H1 (cell line): ENCODE results near the gene MECP2. TPM values are rescaled to one million over a fixed set of nuclear protein-coding genes. Genes with fewer than 3 reads are reported as not detected.
A peak's percentile ranks its signal among the peaks of the same experiment; 100 is the strongest.

ENCODE experiments used
- CTCF ChIA-PET: fragments of 300-600 bp; sonication (Branson Sonifier 250); formaldehyde crosslinking; loops from one replicate; lab custom pipeline; 2021; ENCODE audit not compliant: partially characterized antibody; lab: Charles Lee
- POLR2A ChIA-PET: fragments of 300-600 bp; sonication (Branson Sonifier 250); formaldehyde crosslinking; loops from one replicate; lab custom pipeline; 2021; ENCODE audit warnings: inconsistent platforms; ENCODE audit not compliant: partially characterized antibody; lab: Charles Lee
- DNase-seq, 2 experiments: peaks; one replicate each; pipeline versions ENCODE4 v3.0.0 to v3.0.0-alpha.2; 2010 to 2022; ENCODE audit warnings: low spot score in 2 of 2, low read depth in 1 of 2, mixed read lengths in 1 of 2
- FAIRE-seq: peaks from 2 replicates; lab custom pipeline; 2011; peaks lifted over from hg19 to GRCh38; lab: Jason Lieb, UNC
- H2AFZ ChIP-seq: 2 replicates; pipeline ENCODE4 v1.8.1; 2012; ENCODE audit warnings: low read length, inconsistent platforms
- H2AK5ac ChIP-seq: 2 replicates; pipeline ENCODE4 v1.6.1; 2013; ENCODE audit warnings: low read depth, low read length
- H2BK120ac ChIP-seq: replicated peaks from 2 replicates; pipeline ENCODE3; 2013; ENCODE audit warnings: low read depth, low read length, inconsistent platforms
- H2BK12ac ChIP-seq: 2 replicates; pipeline ENCODE4 v1.6.1; 2013; ENCODE audit warnings: low read depth, low read length
- H2BK15ac ChIP-seq: 2 replicates; pipeline ENCODE4 v1.6.1; 2013; ENCODE audit warnings: low read length
- H2BK20ac ChIP-seq: 2 replicates; pipeline ENCODE4 v1.6.1; 2013; ENCODE audit warnings: low read length
- H2BK5ac ChIP-seq: 2 replicates; pipeline ENCODE4 v1.6.1; 2013; ENCODE audit warnings: low read depth, low read length
- H3K14ac ChIP-seq: 2 replicates; pipeline ENCODE4 v1.6.1; 2013; ENCODE audit warnings: inconsistent platforms; ENCODE audit not compliant: insufficient read length
- H3K18ac ChIP-seq: 2 replicates; pipeline ENCODE4 v1.6.1; 2013; ENCODE audit warnings: low read length; ENCODE audit errors: extremely low read depth
- H3K23ac ChIP-seq: 2 replicates; pipeline ENCODE4 v1.6.1; 2013; ENCODE audit warnings: inconsistent platforms; ENCODE audit not compliant: insufficient read length
- H3K23me2 ChIP-seq: 2 replicates; pipeline ENCODE4 v1.6.1; 2013; ENCODE audit warnings: low read depth, low read length
- H3K27ac ChIP-seq: 2 replicates; pipeline ENCODE4 v1.6.1; 2011; ENCODE audit warnings: low read depth, low read length, inconsistent platforms
- H3K27me3 ChIP-seq, 4 experiments: replicated peaks in 1 of 4; 1 replicate in 1 of 4; 2 replicates in 3 of 4; pipeline versions ENCODE4 v1.6.1 to v1.8.1; 2011 to 2013; ENCODE audit warnings: low read length in 3 of 4, mild to moderate bottlenecking in 3 of 4, inconsistent platforms in 2 of 4, mixed read lengths in 2 of 4, moderate library complexity in 1 of 4; ENCODE audit not compliant: control insufficient read depth in 3 of 4, insufficient read depth in 3 of 4; ENCODE audit errors: extremely low read depth in 1 of 4
- H3K36me3 ChIP-seq, 4 experiments: 2 replicates each; pipeline versions ENCODE4 v1.6.1 to v1.8.1; 2011 to 2013; ENCODE audit warnings: mild to moderate bottlenecking in 4 of 4, low read length in 3 of 4, moderate library complexity in 2 of 4, control low read depth in 1 of 4, inconsistent platforms in 1 of 4; ENCODE audit not compliant: insufficient read depth in 4 of 4, control insufficient read depth in 2 of 4
- H3K4ac ChIP-seq: replicated peaks from 2 replicates; pipeline ENCODE3; 2013; ENCODE audit warnings: low read length, low read depth, mixed read lengths, inconsistent platforms; ENCODE audit not compliant: insufficient read length
- H3K4me1 ChIP-seq, 4 experiments: replicated peaks in 1 of 4; 1 replicate in 1 of 4; 2 replicates in 3 of 4; pipeline versions ENCODE4 v1.6.1 to v1.8.1; 2011 to 2013; ENCODE audit warnings: low read length in 3 of 4, inconsistent platforms in 2 of 4, mixed read lengths in 1 of 4; ENCODE audit not compliant: insufficient read depth in 4 of 4, control insufficient read depth in 3 of 4
- H3K4me2 ChIP-seq, 2 experiments: 2 replicates each; pipeline versions ENCODE4 v1.6.1 to v1.8.1; 2011 to 2013; ENCODE audit warnings: low read depth in 2 of 2, low read length in 2 of 2, control low read depth in 1 of 2, inconsistent platforms in 1 of 2, mild to moderate bottlenecking in 1 of 2; ENCODE audit not compliant: insufficient read depth in 1 of 2
- H3K4me3 ChIP-seq, 4 experiments: fragments of 200-600, 300-600 bp in 1 of 4; sonication (generic), shearing (Covaris generic), sonication (Bioruptor Twin) in 1 of 4; 2 replicates each; pipeline versions ENCODE4 v1.5.1 to v1.8.1; 2011 to 2016; ENCODE audit warnings: low read length in 4 of 4, low read depth in 3 of 4, control low read depth in 2 of 4, inconsistent platforms in 2 of 4, mild to moderate bottlenecking in 2 of 4, mixed read lengths in 1 of 4, moderate library complexity in 1 of 4; ENCODE audit not compliant: insufficient read depth in 2 of 4; ENCODE audit errors: extremely low read depth in 1 of 4
- H3K56ac ChIP-seq: replicated peaks from 2 replicates; pipeline ENCODE3; 2013; ENCODE audit warnings: low read depth, mild to moderate bottlenecking, mixed read lengths, low read length, inconsistent platforms; ENCODE audit not compliant: insufficient read length
- H3K79me1 ChIP-seq: 2 replicates; pipeline ENCODE4 v1.6.1; 2013; ENCODE audit warnings: low read depth, low read length, control low read depth
- H3K79me2 ChIP-seq, 2 experiments: 2 replicates each; pipeline versions ENCODE4 v1.6.1 to v1.8.1; 2012 to 2013; ENCODE audit warnings: low read length in 2 of 2, mild to moderate bottlenecking in 2 of 2, inconsistent platforms in 1 of 2; ENCODE audit not compliant: insufficient read depth in 2 of 2, control insufficient read depth in 1 of 2
- H3K9ac ChIP-seq, 4 experiments: replicated peaks in 1 of 4; 1 replicate in 1 of 4; 2 replicates in 3 of 4; pipeline versions ENCODE4 v1.6.1 to v1.8.1; 2011 to 2013; ENCODE audit warnings: low read depth in 3 of 4, low read length in 3 of 4, control low read depth in 2 of 4, mild to moderate bottlenecking in 2 of 4, moderate library complexity in 2 of 4, inconsistent platforms in 1 of 4; ENCODE audit errors: extremely low read depth in 1 of 4
- H3K9me3 ChIP-seq, 2 experiments: 2 replicates each; pipeline versions ENCODE4 v1.6.1 to v1.8.1; 2012 to 2013; ENCODE audit warnings: mild to moderate bottlenecking in 2 of 2, moderate library complexity in 2 of 2, control low read depth in 1 of 2, inconsistent platforms in 1 of 2, low read depth in 1 of 2, low read length in 1 of 2, mixed read lengths in 1 of 2; ENCODE audit not compliant: insufficient read depth in 2 of 2
- H4K20me1 ChIP-seq, 2 experiments: replicated peaks in 1 of 2; 2 replicates each; pipeline versions ENCODE3 to v1.8.1; 2011 to 2013; ENCODE audit warnings: inconsistent platforms in 2 of 2, low read length in 2 of 2, mild to moderate bottlenecking in 1 of 2; ENCODE audit not compliant: insufficient read depth in 2 of 2, control insufficient read depth in 1 of 2
- H4K5ac ChIP-seq: 2 replicates; pipeline ENCODE4 v1.6.1; 2013; ENCODE audit warnings: low read length, low read depth, mixed read lengths, inconsistent platforms; ENCODE audit not compliant: insufficient read length
- H4K8ac ChIP-seq: 2 replicates; pipeline ENCODE4 v1.8.0; 2013; ENCODE audit warnings: mild to moderate bottlenecking, moderate library complexity, low read length, inconsistent platforms; ENCODE audit not compliant: insufficient read depth; ENCODE audit errors: extremely low read depth
- H4K91ac ChIP-seq: replicated peaks from 2 replicates; pipeline ENCODE3; 2013; ENCODE audit warnings: low read length, mixed read lengths, inconsistent platforms; ENCODE audit not compliant: insufficient read length
- BCL11A ChIP-seq, 2 experiments: IDR thresholded peaks; one replicate each; pipeline ENCODE4 v1.6.1; 2011; ENCODE audit warnings: low read depth in 2 of 2, low read length in 2 of 2, mild to moderate bottlenecking in 2 of 2
- BRCA1 ChIP-seq: IDR thresholded peaks from 2 replicates; pipeline ENCODE4 v1.6.1; 2012; ENCODE audit warnings: low read depth, low read length, improper control_type of control experiment
- CEBPB ChIP-seq: IDR thresholded peaks from 2 replicates; pipeline ENCODE4 v1.6.1; 2012; ENCODE audit warnings: low read depth, low read length
- HDAC2 ChIP-seq, 2 experiments: fragments of 300-600 bp in 1 of 2; sonication (generic) in 1 of 2; IDR thresholded peaks; 2 replicates each; pipeline ENCODE4 v1.6.1; 2011 to 2012; ENCODE audit warnings: low read depth in 2 of 2, low read length in 2 of 2, mild to moderate bottlenecking in 2 of 2, moderate library complexity in 2 of 2, borderline replicate concordance in 1 of 2, inconsistent platforms in 1 of 2
- HDAC6 ChIP-seq: IDR thresholded peaks from one replicate; pipeline ENCODE4 v1.7.1; 2012; ENCODE audit warnings: low read depth, mild to moderate bottlenecking, inconsistent platforms, low read length, moderate library complexity
- POU5F1 ChIP-seq: IDR thresholded peaks from 2 replicates; pipeline ENCODE4 v1.6.1; 2011; ENCODE audit warnings: low read depth, mild to moderate bottlenecking, low read length, moderate library complexity
- RAD21 ChIP-seq, 2 experiments: IDR thresholded peaks in 1 of 2; conservative IDR thresholded peaks in 1 of 2; 2 replicates each; pipeline ENCODE4 v1.6.1; 2011; ENCODE audit warnings: low read depth in 2 of 2, low read length in 2 of 2, improper control_type of control experiment in 1 of 2, inconsistent platforms in 1 of 2, mild to moderate bottlenecking in 1 of 2, moderate library complexity in 1 of 2
- SUZ12 ChIP-seq: fragments of 200-600 bp; sonication (generic); IDR thresholded peaks from 2 replicates; pipeline ENCODE4 v1.6.1; 2012; ENCODE audit warnings: mild to moderate bottlenecking, inconsistent platforms, low read length, moderate library complexity, mixed read lengths
- ZNF274 ChIP-seq: IDR thresholded peaks from 2 replicates; pipeline ENCODE4 v1.7.0; 2012; ENCODE audit warnings: low read length, borderline replicate concordance; ENCODE audit errors: extremely low read depth
- WGBS, 2 experiments: shearing (Covaris generic) in 1 of 2; methylation state at CpG; one replicate each; pipeline versions ENCODE4 v1.1.6 to v1.1.7; 2013 to 2015; ENCODE audit warnings: low lambda C conversion rate in 2 of 2, mixed read lengths in 2 of 2, inconsistent platforms in 1 of 2, low coverage in 1 of 2, missing lambda C conversion rate in 1 of 2; ENCODE audit not compliant: insufficient replicate concordance in 2 of 2, insufficient coverage in 1 of 2, insufficient read length in 1 of 2; ENCODE audit errors: extremely low coverage in 1 of 2, missing lambda C conversion rate in 1 of 2; 5-methylcytosine and 5-hydroxymethylcytosine counted together
- polyA plus RNA-seq, 7 experiments: library from polyadenylated mRNA; depleted of rRNA in 3 of 7; stranded (reverse) in 5 of 7; unstranded in 2 of 7; fragments of >200 nt in 5 of 7; fragments of 200-250 nt in 2 of 7; gene quantifications; 1 replicate in 5 of 7; 2 replicates in 1 of 7; 4 replicates in 1 of 7; pipeline versions ENCODE4 v1.2.1 to v1.2.3, GENCODE V29; 2011 to 2013; ENCODE audit warnings: missing spikeins in 2 of 7, mixed read lengths in 2 of 7
- total RNA-seq: library from RNA; stranded (reverse); fragmentation: NEBNext Ultra II Directional; extraction: Animal tissue kit (Norgen Biotek cat#: 25700); gene quantifications from 2 replicates; pipeline ENCODE4 v1.2.1, GENCODE V29; 2021

MECP2 gene
- total and polyA plus RNA-seq, 2 of the 8 experiments (the other 6 are each of a cell fraction or from before 2014, with no cell fraction given), result 5.0 to 32.4 TPM

DNA sequence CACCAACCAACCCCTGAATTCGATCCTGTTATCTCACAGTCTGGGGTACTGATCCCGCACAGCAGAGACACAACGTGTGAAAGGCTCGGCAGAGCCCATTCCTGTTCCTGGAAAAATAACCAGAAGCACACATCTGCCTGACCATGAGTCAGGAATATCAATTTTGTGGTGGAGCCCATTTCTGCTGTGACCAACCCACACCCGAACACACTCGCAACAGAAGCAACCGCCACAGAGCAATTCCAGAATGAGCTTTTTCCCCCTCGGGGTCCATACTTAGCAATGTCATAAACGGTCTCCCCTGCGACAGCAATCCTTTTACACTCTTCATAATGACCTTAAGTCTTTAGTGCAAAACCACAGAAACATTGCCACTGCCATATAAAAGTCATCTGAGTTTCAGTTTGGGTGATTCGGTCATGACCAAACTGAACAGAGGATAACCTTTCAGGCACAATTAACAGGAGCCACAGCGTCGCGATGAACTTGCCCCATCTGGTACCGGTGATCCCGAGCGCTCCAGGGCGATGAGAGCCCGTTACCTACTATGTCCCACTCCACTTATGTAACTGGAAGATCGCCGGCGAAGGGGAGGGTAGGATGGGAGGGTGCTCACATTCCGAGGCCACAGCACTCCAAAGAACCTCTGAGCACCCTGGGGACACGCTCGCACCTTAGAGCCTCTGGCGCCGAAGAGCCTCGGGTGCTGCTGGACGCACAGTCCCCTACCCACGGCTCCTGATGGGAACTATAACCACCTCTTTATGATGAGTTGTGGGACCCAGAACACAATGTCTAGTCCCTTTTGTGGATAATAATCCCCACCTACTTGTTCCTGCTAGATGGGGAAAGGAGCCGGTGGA, 1.1 kb downstream of the MECP2 start:
- ChIA-PET POLR2A (interaction anchor here (0.6 to 1.9 kb wide), 2 partner anchors 26 to 125 kb away, joined by 3 to 5 read pairs; partner anchors contain the start of gene HCFC1), CTCF (no interaction called here)
- TF ChIP-seq CEBPB (no peak), RAD21 (IDR thresholded peaks at IDR 0.05 in 1 of 2, conservative IDR thresholded peaks at IDR 0.05 in 1 of 2; ENCODE audit: low read depth in 2 of 2, low read length in 2 of 2) (no peak), BCL11A (IDR thresholded peaks at IDR 0.05; ENCODE audit: low read depth in 2 of 2, low read length in 2 of 2) (no peak), HDAC6 (no peak), ZNF274 (no peak), SUZ12 (no peak), HDAC2 (IDR thresholded peaks at IDR 0.05; ENCODE audit: borderline replicate concordance in 1 of 2, low read depth in 2 of 2, low read length in 2 of 2) (no peak), BRCA1 (no peak), POU5F1 (no peak)
- peaks cover 2 to 27% (median 8%) of the 10 kb centered on the region in 4 experiments; a peak in 6 of 7 replicates for H3K4me1 ChIP-seq
- H3K56ac ChIP-seq, result no peak overlapping the region
- H4K20me1 ChIP-seq, result peaks cover 7 to 13% of the 10 kb centered on the region in 2 experiments
- no peak overlapping the region for H2AK5ac ChIP-seq
- no peak overlapping the region for H3K27ac ChIP-seq
- peaks cover 11 to 53% of the 10 kb centered on the region in 2 experiments for H3K79me2 ChIP-seq
- H3K4me2 ChIP-seq, result peak overlapping the region; percentile 95 to 98
- no peak overlapping the region for H2BK5ac ChIP-seq
- H4K5ac ChIP-seq, result no peak overlapping the region
- H3K4me3 ChIP-seq, result peak overlapping the region; percentile 51 to 92 (median 58)
- H2BK12ac ChIP-seq, result no peak overlapping the region
- H3K36me3 ChIP-seq, result no peaks in the 10 kb centered on the region; a peak in 1 of 8 replicates
- no peak overlapping the region for H3K23ac ChIP-seq
- no peak overlapping the region for H4K8ac ChIP-seq
- peaks cover 7% of the 10 kb centered on the region; the same call in 1 of the 2 replicates for H3K23me2 ChIP-seq
- no peak for DNase-seq
- H3K27me3 ChIP-seq, result no peaks in the 10 kb centered on the region
- peaks cover 3% of the 10 kb centered on the region for H3K79me1 ChIP-seq
- H3K4ac ChIP-seq, result no peak overlapping the region
- no peak for FAIRE-seq
- no peaks in the 10 kb centered on the region for H3K9me3 ChIP-seq
- H4K91ac ChIP-seq, result no peak overlapping the region
- H2AFZ ChIP-seq, result no peak overlapping the region
- peak overlapping the region in 3 of 4 experiments; percentile 20 to 75 (median 43); a peak in 6 of 7 replicates for H3K9ac ChIP-seq
- no peak overlapping the region for H2BK20ac ChIP-seq
- H3K18ac ChIP-seq, result no peak overlapping the region
- no peak overlapping the region for H3K14ac ChIP-seq
- H2BK120ac ChIP-seq, result no peak overlapping the region
- WGBS, 2 experiments, result 36% methylated on average over 18 of the region's 31 CpGs; no CpG with 5 or more reads in 1 of the 2 experiments
- no peak overlapping the region for H2BK15ac ChIP-seq
